ENCODE data around the gene NPHP1.
"Not testable (repeated sequence)": the region's sequence is repeated elsewhere in the genome, so short reads cannot be mapped to it uniquely, and the experiment has no call there.

NPHP1 gene

DNA sequence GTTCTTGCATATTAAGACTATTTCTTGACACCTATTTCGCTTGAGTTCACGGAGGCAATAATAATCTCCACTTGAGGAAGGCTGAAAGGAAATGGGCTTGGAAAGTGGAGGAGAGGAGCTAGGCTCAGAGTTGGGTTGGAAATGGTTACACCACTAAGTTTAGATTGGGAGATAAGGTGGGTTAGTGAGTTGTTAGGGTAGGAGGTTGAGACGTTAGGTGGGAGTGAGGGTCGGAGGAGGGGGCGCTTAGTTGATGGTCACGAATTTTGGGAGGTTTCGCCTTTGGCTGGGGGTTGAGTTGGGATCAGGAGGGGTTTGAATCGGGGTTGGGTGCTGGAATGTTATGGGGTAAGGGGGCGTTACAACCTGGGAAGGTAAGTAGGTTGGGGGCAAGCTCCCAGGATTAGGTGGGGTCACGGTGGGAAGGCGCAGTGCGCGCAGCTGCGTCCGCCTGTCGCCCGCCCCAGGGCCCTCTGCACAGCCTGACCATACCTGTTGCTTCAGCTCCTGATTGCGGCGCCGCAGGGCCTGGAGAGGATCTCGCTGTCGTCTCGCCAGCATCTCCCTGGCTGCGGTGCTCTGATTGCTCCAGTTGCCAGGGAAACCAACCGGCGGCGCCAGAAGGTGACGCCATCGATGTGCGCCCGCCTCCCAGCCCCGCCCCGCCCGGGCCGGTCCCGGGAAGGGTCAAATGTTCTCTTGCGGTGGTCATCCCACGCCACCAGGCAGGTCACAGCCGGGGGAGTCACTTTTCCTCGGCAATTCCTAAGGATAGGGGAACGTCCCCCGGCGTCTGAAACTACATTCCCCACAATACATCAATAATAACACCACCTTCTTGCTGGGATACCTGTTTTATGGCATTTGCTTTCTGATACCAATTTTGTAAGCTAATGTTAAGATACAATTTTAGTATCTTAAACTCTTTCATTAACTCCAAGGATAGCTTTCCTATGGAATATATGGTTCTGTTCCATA is at the start of gene NPHP1:
Gene NPHP1, minus strand, starts transcription at position 606 of the 978 bp plus-strand sequence. Its CDS starts 45 bp downstream, at position 561.
- DNase-seq, result peak; percentile 74

DNA sequence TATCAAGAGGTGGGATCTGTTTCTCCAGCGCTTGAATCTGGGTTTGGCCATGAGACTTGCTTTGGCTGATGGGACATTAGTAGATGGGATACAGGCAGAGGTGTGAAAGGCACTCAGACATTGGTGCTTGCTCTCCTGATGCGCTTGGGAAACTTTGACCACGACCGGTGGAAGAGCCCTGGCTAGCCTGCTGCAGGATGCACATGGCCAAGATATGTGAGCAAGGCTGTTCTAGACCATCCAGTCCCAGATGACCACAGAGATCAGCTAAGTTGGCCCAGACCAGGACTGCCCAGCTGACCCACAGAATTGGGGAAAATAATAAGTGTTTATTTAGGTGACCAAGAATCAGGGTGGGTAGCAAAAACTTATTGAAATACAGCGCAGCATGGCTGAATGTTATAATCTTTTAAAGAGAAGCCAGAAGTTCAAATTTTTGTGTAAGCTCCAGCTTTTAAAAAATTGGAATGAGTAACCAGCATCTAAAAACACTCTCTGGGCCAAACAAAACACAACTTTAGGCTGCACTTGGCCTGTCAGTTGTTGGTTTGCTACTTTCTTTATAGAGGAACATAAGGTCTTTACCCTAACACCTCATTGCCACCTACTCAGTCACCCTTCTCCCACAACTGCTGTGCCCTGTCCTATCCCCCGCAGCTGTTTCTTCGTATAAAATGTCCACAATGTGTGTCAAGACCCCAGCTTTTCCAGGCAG is 43.4 kb upstream of the NPHP1 start:
- DNase-seq, result not testable (repeated sequence)

DNA sequence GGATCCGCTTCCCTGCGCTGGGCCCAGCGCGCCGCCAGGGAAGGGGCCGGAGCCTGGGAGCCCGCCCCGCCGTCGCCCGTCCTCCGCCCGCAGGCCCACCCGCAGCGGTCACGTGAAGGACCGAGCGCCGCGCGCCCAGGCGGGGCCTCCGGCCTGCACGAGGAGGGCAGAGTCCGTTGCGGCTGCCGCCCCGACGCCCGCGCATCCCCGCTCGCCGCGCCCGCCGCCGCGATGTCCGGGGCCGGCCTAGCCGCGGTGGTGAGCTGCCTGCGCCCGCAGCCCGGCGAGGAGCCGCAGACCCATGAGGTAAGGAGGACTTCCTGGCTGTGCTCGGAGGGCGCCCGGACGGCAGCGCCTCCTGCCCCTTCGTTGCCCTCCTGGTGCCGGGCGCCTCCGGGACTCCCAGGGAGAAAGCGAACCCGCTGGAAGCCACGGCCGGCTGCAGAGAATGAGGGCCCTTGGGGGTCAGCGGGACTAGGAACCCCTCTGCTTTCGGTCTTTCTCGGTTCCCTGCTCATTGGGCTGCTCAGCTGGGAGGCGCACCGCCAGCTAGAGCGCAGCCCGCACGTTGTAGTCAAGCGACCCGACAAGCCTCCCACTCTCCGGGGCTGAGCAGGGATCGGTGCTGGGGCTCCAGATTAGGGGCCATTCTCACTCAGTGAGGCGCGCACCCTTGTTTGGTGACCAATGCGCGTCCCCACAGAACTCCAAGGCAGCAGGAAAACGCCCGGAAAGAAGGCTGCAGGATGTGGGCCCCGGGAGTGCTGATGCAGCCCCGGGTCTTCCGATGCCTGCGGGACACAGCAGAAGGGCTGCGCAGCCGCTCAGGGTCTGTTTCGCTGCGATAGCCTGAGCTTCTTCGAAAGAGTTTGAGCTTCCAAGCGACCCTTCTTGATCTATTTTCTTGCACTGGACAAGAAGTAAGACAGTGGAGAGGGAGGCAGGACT is 40.9 kb upstream of the NPHP1 start:
- DNase-seq, result not testable (repeated sequence)

DNA sequence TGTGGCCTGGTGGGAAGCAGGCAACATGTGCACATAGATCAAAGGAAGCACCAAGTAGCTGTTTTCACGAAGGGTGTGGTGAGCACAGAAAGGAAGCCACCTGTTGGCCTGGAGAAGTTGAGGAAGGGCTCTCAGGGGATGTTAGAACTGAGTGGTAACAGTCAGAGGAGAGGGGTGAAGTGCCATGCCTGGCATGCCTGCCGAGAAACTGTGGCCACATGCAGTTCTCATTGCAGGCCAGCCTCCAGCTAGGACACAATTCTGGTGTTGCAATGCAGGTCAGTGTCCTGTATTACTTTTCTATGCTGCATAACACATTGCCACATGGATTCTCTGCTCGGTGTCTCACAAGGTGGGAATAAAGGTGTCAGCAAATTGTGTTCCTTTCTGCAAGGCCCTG is 38.5 kb upstream of the NPHP1 start:
- not testable (repeated sequence) for DNase-seq

DNA sequence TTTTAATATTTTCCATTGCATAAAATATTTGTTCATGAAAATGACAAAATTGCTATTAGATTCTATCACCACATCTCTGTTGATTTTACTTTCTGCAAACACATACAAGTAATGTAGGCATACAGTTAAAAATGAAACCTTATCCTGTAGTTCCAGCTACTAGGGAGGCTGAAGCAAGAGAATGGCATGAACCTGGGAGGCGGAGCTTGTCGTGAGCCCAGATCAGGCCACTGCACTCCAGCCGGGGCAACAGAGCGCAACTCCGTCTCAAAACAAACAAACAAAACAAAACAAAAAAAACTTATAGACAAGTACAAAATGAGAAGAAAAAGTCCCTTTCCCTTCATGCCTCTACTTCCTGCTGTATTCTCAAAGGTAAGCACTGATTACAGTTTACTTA is 29.7 kb upstream of the NPHP1 start:
- DNase-seq, result not testable (repeated sequence)

DNA sequence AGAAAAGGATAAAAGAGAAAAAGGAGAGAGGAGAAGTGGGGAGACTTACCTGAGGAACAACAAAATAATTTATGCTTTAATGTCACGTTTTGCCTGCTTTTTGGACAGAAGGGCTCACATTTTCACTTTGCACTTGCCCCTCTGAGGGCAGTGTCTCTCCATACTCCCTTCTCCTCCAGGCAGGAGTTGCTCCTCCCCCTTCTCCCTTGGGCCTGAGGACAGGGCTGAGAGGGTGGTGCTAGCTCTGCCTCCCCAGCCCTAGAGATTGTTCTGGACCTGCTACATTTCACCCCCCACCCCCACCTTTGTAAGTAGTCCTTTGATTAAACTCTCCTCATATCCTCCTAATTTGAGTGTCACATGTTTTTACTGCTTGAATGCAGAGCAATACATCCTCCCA is 25.1 kb upstream of the NPHP1 start:
- DNase-seq, result not testable (repeated sequence)

DNA sequence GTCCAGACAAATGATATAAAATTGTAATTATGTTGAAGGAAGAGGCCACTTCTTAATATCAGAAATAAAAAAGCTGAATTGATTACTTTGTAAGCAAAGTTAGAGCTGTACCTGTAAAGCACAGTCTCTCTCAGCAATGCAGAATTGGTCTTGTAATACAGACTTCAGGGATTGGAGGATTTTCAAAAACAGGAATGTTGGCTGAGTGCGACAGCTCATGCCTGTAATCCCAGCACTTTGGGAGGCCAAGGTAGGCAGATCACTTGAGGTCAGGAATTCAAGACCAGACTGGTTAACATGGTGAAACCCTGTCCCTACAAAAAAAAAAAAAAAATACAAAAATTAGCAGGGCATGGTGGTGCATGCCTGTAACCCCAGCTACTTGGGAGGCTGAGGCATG is 17.8 kb upstream of the NPHP1 start:
- not testable (repeated sequence) for DNase-seq

DNA sequence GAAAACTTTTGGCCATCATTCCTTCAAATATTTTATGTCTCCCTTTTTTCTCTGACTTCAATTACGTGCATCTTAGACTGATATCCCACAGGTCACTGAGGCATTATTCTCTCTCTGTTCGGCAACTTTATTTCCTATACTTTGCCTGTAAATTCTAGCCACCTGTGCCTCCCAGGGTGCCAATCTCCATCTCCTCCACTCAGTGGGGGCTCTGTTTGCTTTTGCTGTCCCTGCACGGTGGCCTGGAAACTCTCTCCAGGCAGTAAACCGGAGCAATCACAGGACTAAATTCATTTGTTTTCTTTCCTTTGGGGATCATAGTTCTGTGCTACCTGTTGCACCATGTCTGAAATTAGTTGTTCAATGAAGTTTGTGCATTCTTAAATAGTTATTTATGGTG is 17.1 kb upstream of the NPHP1 start:
- DNase-seq, result no peak

DNA sequence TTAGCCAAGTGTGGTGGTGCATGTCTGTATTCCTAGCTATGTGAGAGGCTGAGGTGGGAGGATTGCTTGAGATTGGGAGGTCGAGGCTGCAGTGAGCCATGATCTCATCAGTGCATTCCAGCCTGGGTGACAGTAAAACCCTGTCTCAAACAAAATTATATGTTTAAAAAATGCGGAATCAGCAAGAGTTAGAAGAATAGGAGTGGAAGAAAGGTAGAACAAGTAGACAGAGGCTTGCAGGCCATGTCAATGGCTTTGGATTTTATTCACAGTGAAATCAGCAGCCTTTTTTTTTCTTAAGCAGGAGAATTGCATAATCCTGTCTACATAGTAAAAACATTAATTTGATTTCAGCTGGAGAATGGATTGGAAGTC is 15.4 kb upstream of the NPHP1 start:
- DNase-seq, result no peak

DNA sequence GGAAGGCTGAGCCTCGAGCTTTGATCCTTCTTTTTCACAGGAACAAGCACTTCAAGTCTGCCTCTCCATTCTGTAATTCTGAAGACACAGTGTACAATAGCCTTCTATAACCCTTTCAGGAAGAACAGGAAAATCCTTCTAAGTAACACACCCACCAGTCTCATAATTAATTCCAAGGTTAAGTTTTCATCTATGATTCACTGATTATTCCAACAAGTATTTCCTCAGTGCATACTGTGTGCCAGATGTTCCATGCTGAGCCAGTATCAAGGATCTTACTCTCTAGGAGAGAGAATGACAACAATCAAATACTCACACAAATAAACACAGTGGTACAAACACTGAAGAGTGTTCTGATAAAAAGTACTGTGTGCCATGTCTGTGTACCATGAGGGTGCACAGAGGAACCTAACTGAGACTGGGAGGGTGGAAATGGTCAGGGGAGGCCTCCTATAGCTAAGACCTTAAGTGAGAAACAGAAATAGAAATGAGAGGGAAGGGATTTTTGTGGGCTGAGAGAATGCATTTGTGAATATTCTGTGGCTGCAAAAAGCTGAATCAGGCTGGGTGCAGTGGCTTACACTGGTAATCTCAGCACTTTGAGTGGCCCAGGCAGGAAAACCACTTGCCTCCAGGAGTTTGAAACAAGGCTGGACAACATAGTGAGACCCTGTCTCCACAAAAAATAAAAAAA is 14.8 kb upstream of the NPHP1 start:
- no peak for DNase-seq

DNA sequence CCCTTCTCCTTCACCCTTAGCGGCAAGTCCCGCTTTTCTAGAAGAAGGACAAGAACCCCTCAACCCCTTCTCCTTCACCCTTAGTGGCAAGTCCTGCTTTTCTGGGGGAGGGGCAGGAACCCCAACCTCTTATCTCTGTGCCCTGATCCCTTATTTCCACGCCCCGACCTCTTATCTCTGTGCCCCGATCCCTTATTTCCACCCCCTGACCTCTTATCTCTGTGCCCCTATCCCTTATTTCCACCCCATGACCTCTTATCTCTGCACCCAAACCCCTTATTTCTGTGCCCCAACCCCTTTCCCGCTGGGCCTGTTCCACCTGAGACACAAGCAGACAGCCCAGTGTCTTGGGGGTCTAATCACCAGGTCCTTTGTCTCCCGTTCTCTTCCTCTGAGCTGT is 14.1 kb upstream of the NPHP1 start:
- not testable (repeated sequence) for DNase-seq

DNA sequence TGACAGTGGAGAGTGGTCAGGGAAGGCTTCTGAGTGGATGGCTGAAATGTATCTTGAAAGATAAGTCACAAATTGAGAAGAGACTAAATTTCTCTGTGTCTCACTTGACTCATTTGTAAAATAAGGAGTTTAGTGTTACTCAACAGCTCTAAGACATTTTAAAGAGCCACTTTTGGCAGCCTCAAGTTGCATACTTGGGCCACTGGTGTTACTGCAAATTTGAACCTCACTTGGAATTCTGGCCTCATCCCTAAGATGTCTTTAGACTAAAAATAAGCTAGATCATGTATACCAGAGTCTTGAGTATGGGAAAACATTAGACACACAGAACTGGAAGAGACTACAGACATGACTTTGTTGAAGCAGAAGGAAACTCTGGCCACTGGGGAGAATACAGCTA is 12.0 kb upstream of the NPHP1 start:
- DNase-seq, result no peak

DNA sequence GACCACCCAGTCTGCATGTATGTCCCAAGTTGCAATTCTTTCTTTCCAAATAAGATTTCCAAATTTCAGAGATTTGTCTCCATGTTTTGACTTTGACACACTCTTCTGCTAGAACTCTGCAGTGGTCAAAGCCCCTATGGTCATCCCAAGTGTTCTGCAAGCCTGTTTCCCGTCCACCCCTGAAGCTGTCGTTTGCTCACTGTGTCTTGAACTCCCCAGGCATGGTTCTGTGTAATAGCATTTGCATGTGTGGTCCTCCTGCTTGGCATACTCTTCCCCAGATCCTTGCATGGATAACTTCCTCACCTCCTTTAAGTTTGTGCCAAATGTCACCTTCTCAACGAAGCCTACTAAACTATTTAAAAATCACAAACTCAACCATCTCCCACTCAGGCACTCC is 11.4 kb upstream of the NPHP1 start:
- DNase-seq, result no peak

DNA sequence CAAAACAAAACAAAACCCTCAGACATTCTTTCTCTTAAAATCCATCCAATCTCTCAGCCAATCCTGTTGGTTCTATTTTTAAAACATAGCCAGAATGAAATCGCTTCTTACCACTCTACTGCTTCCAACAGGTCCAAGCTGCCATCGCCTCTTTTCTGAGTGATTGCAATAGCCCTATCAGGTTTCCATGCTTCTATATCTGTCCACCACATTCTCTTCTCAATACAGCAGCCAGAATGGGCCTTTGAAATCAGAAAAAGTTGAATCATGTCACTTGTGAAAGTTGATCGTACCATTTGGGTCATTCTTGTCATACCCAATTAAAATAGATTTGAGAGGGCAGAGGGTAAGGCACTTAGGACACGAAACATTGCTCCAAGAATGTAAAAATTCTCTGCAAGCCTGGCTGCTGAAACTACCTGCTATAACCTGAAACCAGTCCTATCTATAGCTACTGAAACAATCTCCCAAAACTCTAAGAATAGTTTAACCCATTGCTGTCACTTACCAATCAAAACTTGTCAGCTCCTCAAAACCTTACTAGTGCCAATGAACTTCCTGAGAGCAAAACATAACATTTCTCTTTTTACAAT is 10.8 kb upstream of the NPHP1 start:
- DNase-seq, result no peak

DNA sequence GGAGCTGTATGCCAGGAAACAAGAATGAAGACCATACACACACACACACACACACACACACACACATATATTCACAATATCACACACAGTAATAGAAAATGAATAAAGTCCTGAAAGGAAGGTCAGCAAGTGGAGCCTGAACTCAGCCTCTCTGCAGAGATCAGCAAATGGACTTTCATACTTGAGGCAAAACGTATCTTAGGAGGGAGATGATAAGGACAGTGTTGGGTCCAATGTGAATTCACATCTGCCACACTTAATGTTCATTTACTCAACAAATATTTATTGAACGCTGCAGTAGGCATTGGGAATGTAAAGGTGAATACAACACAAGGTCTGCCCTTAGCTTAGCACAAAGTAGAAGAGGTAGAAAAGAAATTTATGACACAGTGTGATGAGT is 10.3 kb upstream of the NPHP1 start:
- no peak for DNase-seq

DNA sequence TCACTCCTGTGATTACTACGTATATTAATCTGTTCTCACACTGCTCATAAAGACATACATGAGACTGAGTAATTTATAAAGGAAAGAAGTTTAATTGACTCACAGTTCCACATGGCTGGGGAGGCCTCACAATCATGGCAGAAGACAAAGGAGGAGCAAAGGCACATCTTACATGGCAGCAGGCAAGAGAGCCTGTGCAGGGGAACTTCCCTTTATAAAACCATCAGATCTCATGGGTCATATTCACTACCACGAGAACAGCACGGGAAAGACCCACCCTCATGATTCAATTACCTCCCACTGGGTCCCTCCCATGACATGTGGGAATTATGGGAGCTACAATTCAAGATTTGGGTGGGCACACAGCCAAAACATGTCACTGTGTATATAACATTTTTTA is 8.7 kb upstream of the NPHP1 start:
- DNase-seq, result not testable (repeated sequence)

DNA sequence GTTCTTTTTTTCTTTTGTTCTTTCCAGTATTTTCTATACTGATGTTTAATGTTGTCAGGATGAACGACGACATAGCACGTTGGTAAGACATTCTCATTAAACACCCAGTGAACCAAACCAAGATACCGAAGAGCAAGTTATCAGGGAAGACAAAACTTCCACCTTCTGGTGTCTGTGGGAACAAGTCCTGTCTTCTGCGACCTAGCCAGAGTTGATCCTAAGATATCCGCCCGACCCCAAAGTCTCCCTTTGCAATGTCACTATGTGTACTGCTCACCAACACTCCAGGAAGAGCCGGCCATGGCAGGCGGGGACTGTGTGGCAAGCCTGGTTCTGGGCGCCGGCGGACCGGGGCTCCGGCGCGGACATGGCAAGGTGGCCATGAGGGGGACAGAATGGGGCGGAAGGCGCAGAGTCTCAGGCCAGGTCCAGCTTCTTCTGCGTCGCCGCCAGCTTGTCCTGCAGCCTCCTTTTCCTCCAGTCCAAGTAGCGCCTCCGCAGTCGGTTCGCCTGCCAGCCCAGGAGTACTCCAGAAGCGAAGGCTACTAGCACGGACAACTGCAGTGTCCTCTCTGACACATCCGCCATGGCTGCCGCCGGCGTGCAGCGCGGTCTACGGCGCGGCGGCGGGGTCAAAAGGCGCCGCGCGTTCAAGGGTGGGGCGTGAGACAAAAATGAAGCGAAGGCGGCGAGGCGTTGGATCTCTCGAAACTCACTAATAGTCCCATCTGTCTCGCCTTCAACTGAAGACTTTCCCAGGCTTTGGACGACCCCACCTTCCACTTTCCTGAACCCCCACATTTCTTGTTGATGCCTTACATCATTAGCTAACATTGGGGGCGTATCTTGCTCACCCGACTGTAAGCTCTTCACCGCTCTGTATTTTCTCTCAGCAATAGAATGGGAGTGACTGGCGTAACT is 7.4 kb upstream of the NPHP1 start, which contains the start of gene MTLN:
Gene MTLN, minus strand, starts transcription at position 610 of the 921 bp plus-strand sequence. Its CDS starts 22 bp downstream, at position 588.
- peak; percentile 56 for DNase-seq

DNA sequence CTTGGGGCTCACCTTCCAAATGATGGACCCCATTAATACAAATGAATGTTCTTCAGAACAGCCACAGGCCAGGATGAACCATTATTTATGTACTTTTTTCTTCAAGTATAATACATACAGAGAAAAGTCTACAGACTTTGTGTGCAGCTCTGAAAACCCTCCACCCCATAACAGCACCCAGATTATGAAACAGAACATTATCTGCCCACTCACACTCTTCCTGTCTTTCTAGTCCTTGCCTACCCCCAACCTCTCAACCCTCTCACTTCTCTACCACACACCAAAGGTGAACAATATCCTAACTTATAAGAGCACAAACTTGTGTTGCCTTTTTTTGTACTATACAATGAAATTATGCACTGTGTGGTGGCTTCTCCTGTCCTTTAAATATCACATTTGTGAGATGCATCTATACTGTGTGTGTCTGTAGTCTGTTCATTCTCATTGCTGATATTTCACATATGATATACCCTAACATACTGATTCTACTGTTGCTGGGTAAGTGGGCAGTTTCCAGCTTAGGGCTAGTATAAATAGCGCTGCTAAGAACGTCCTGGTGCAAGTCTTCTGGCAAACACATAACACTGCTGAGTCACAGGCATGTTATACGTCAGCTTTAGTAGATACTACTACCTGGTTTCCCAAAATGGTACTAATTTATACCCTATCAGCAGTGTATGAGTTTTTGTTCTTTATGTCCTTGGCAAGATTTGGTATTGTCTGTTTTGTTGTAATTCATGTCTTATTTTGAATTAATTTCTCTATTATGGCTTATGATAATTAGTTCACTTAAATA is 1.0 kb upstream of the NPHP1 start:
- no peak for DNase-seq

DNA sequence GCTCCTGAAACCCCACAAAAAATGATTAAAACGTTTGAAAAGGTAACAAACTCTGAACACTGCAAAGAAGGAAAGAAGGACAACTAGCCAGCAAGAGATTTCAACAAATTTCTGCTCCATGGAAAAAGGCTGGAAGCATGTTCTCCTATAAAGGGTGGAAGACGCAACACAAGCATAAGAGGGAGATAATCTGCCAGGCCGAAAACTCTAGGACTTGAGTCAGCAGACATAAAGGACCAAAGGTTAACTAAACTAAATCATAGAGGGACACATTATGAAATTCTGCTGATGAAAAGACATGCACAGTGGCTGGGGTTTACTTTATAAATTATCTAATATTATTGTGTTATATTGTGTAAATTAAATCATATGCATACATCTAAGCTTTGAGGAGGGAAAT is 6.8 kb downstream of the NPHP1 start:
- DNase-seq, result no peak

DNA sequence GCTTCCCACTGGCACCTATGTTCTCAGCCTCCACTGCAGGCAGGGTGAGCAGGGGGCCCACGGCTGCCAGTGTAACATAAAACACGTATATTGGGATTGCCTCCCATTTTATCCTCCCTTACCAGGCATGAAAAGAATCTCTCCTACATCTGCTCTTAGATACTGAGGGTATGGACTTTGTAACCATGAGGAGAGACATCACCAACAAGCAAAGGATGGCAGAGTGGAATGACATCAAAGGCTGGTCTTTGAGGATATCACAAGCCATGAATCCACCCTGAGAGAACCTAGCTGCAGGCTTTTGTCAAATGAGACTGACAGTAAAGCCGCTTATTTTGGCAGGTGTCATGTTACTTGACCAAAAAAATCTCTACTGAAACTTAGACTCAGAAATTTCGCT is 7.4 kb downstream of the NPHP1 start:
- DNase-seq, result no peak
